ENCODE results near the gene DRP2. TPM values are rescaled to one million over a fixed set of nuclear protein-coding genes. Genes with fewer than 3 reads are reported as not detected.
A peak's percentile ranks its signal among the peaks of the same experiment; 100 is the strongest.

The DRP2 gene
- 0.04 TPM in 2 replicates for total RNA-seq (2021)
- long read RNA-seq: 0 reads

- Histone ChIP-seq H4K5ac (ENCODE audit: insufficient read length, low read depth, low read length) (no peak within 1 kb of the TSS), H3K27me3 (ENCODE audit: insufficient read depth, low read length) (no peaks in the 10 kb centered on the region), H2BK15ac (ENCODE audit: low read depth, low read length) (no peak within 1 kb of the TSS), H3T11ph (ENCODE audit: low read length) (no peak within 1 kb of the TSS), H3K4me1 (ENCODE audit: insufficient read depth, low read length) (no peaks in the 10 kb centered on the region), H3K9me3 (ENCODE audit: control insufficient read depth, low read depth, low read length) (peaks cover 48% of the 10 kb centered on the region), H4K20me1 (ENCODE audit: control insufficient read depth, insufficient read depth, insufficient read length) (no peaks in the 10 kb centered on the region), H3K27ac (ENCODE audit: insufficient read length, low read depth, low read length) (no peak within 1 kb of the TSS), H3K14ac (ENCODE audit: insufficient read depth, low read length) (peak within 1 kb of the TSS; percentile 47; the same call in 1 of the 2 replicates), H3K18ac (ENCODE audit: insufficient read length, low read depth, low read length) (no peak within 1 kb of the TSS), H3K79me1 (ENCODE audit: insufficient read depth, low read depth, low read length, poor library complexity, severe bottlenecking) (no peaks in the 10 kb centered on the region), H3K4ac (ENCODE audit: low read depth, low read length) (no peak within 1 kb of the TSS), H2AFZ (ENCODE audit: low read length) (no peak within 1 kb of the TSS), H3K79me2 (ENCODE audit: insufficient read depth, low read length) (no peaks in the 10 kb centered on the region), H2BK5ac (ENCODE audit: insufficient read length, low read length) (no peak within 1 kb of the TSS), H3K9ac (ENCODE audit: extremely low read depth, insufficient read length, low read length) (no peak within 1 kb of the TSS), H2BK120ac (ENCODE audit: low read depth, low read length, poor library complexity, severe bottlenecking) (no peak within 1 kb of the TSS), H4K91ac (ENCODE audit: insufficient read length, low read depth, low read length) (no peak within 1 kb of the TSS), H3K56ac (ENCODE audit: insufficient read length, low read depth, low read length) (no peak within 1 kb of the TSS), H3K23me2 (ENCODE audit: insufficient read length, low read depth, low read length, poor library complexity, severe bottlenecking) (no peaks in the 10 kb centered on the region), H4K8ac (replicated peaks; ENCODE audit: insufficient read length, low read depth, low read length) (no peak within 1 kb of the TSS), H2BK20ac (ENCODE audit: low read depth, low read length, poor library complexity, severe bottlenecking) (no peak within 1 kb of the TSS), H2AK5ac (ENCODE audit: insufficient read length, low read length) (no peak within 1 kb of the TSS), H3K23ac (ENCODE audit: insufficient read length, low read depth, low read length) (no peak within 1 kb of the TSS), H3K4me2 (ENCODE audit: insufficient read depth, insufficient read length, low read length) (no peak within 1 kb of the TSS), H2BK12ac (ENCODE audit: insufficient read length, low read depth, low read length) (no peak within 1 kb of the TSS)
- no peak for DNase-seq
- peak within 1 kb of the TSS in 1 of 2 experiments; percentile 53; a peak in 3 of 5 replicates for H3K4me3 Mint-ChIP-seq
- no peak for TF ChIP-seq CTCF (conservative IDR thresholded peaks at IDR 0.05)
- WGBS (ENCODE audit: extremely low coverage, insufficient read length, low lambda C conversion rate): no CpG with 5 or more reads among the region's 7 CpGs
- H3K4me1 Mint-ChIP-seq: peaks cover 2 to 7% of the 10 kb centered on the region in 2 experiments; a peak in 1 of 4 replicates
- peaks cover 60 to 66% of the 10 kb centered on the region in 2 experiments for H3K9me3 Mint-ChIP-seq
- no peak within 1 kb of the TSS; a peak in 1 of 7 replicates for H3K27ac Mint-ChIP-seq
- H3K27me3 Mint-ChIP-seq (ENCODE audit: low read depth): no peaks in the 10 kb centered on the region; the same call in none of the 2 replicates
- peaks cover 0 to 1% (median 0%) of the 10 kb centered on the region in 3 experiments; a peak in 1 of 7 replicates for H3K36me3 Mint-ChIP-seq (ENCODE audit: insufficient read depth in 1 of 3, low read depth in 3 of 3)
Measured at GRCh38 chrX:101219116-101219863, at the start of gene DRP2. Gene DRP2 (plus strand): TSS chrX:101219786. CDS start chrX:101231648, 11,862 bp downstream.

Measured in H9 (cell line).